Stimulated activated CD8-positive, alpha-beta memory T cell treated with anti-CD3 and anti-CD28 coated beads, Interleukin-7, amount 100 ng/mL, for 24 hours (primary cell): ENCODE data around the gene TPSG1.
"Not testable (repeated sequence)": the region's sequence is repeated elsewhere in the genome, so short reads cannot be mapped to it uniquely, and the experiment has no call there.

Source experiments
- DNase-seq: peaks from one replicate; pipeline ENCODE4 v3.0.0-alpha.2; 2020; ENCODE audit warnings: low read depth

Gene TPSG1

DNA sequence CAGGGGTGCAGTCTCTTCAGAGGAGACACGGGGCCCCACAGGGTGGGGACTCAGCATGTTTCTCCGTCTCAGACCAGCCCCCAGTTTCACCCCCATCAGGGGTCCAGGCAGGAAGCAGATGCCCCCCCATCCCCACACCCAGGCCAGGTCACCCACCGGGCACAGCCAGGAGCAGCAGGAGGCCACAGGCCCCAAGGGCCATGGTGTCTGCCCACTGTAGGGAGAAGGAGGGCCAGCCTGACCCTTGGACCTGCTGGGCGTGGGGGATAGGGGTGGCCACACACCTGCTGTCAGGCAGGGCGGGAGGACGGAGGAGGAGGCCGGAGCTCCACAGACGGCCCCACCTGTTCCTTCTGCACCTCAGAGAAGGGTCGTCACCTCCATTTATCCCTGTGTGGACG, at the start of gene TPSG1:
Gene TPSG1 (minus strand): TSS at position 218 of the 401 bp plus-strand sequence. CDS start 16 bp downstream, at position 202.
- DNase-seq = no peak

GRCh38 chr16:1274767-1275166, 49.7 kb upstream of the TPSG1 start:
- DNase-seq = no peak

DNA sequence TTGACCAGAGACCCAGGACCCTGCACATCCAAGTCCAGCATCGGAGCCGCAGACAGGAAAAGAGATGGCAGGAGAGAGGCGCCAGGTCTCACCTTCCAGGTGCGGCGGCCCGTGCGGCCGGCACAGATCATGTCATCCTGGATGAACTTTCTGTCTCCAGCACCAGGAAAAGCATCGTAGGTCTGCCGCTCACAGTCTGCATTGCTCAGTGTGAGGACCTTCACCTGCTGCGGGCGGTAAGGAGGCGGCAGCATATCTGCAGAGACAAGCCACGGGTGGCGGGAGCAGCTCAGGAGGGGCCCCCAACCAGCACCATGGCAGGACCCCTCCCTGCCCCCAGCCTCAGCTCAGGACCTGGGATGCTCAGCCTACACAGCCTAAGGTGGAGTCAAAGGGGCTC, 48.7 kb upstream of the TPSG1 start:
- DNase-seq = no peak

DNA sequence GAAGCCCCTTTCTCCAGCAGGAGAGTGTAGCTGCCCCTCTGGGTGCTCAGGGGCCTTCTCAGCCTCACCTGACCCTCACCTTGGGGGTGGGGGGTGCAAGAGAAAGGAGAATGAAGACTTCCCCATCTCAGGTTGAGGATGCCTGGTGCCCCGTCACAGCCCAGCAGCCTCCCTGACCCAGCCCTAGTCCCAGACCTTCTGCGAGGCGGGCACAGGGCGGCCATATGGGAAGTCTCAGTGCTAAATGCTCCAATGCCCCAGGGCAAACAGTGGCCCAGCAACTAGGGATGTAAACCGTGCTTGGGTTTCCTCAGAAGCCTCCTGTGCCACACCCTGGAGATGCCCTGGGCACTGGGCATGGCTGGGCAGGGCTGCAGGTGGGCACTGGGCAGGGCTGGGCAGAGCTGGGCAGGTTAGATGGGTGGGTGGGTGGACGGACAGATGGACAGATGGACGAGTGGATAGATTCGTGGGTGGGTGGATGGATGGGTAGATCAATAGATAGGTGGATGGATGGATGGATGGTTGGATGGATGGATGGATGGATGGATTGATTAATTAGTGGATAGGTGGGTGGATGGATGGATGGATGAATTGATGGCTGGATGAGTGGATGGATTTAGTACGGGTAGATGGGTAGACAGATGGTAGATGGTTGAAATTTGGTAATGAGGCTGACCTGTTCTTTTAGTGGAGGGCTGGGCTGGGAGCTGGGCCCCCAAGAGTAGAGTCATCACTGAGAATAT, 47.6 kb upstream of the TPSG1 start:
- DNase-seq = no peak

GRCh38 chr16:1271724-1272413, 46.8 kb upstream of the TPSG1 start:
- DNase-seq = not testable (repeated sequence)

GRCh38 chr16:1271380-1271723, 46.3 kb upstream of the TPSG1 start:
- no peak for DNase-seq

DNA sequence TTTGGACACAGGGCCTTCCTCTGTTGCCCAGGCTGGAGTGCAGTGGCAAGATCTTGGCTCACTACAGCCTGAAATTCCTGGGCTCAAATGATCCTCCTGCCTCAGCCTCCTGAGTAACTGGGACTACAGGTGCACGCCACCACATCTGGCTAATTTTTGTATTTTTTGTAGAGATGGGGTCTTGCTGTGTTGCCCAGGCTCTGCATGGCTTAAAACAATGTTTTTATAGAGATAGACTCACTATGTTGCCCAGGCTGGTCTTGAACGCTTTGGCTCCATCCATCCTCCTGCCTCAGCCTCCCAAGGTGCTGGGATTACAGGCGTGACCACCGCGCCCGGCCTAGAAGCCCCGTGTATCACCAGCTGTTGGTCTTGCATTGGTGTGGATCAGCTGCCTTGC, 44.4 kb upstream of the TPSG1 start:
- DNase-seq = not testable (repeated sequence)

- no peak for DNase-seq
Observed at GRCh38 chr16:1265826-1266225, 40.8 kb upstream of the TPSG1 start.

DNA sequence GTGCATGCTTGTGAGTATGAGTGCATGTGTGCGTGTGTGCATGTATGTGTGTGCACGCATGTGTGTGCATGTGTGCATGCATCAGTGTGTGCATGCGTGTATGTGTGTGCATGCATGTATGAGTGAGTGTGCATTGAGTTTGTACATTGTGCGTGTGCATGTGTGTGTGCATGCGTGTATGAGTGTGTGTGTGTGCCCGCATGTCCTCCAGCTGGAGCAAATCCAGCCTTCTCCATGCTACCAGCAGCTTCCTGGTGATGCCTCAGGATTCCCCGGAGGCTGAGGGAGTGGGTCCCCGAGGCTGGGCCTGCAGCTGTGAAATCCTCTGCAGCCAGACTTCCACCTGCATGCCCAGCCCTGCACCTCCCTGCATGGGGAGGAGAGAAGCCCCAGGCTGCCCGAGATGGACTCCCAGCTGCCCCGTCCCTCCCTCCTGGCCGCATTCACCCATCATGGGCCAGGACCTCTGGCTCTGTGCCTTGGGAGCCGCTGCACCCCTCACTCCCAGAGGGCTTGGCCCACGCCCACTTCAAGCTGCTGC, 40.1 kb upstream of the TPSG1 start:
- no peak for DNase-seq

DNA sequence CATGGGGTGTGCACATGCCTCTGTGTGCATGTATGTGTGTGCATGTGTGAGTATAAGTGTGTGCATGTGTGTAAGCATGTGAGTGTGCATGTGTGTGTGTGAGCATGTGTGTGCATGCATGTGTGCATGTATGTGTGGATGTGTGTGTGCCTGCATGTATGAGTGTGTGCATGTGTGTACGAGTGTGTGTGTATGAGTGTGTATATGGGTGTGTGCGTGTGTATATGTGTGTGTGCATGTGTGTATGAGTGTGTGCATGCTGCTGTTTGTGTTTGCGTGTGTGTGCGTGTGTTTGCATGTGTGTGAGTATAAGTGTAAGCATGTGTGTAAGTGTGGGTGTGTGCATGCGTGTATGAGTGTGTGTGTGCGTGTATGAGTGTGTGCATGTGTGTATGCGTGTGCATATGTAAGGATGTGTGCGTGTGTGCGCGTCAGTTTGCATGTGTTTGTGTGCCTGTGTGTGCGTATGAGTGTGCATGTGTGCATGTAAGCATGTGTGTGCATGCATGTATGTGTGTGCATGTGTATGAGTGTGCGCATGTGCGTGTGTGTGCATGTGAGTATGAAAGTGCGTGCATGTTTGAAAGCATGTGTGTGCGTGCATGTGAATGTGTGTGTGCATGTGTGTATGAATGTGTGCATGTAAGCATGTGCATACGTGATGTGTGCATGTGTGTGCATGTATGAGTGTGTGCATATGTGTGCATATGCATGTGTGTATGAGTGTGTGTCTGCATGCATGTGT, 39.4 kb upstream of the TPSG1 start:
- DNase-seq = no peak

GRCh38 chr16:1263591-1264344, 38.7 kb upstream of the TPSG1 start:
- DNase-seq = no peak

DNA sequence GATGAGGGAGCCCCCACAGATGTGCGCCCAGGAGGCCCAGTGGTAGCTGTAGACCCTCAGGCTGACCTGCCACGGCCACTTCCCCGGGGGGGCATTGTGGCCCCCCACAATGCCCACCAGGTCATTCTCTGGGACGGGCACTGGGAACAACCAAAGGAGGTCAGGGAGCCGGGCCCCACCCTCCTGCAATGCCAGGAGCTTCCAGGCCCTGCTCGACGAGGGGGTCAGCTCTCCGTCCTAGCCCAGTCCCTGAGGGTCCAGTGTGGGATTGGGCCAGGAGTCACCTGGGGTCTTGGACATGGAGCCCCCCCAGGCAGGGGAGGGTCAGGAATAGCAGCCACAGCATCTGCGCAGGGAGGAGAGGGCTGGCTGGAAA, 37.8 kb upstream of the TPSG1 start:
- DNase-seq = no peak

GRCh38 chr16:1262210-1262845, 37.3 kb upstream of the TPSG1 start:
- DNase-seq = no peak

GRCh38 chr16:1261131-1261892, 36.2 kb upstream of the TPSG1 start:
- no peak for DNase-seq

- DNase-seq = no peak
Observed at GRCh38 chr16:1260101-1260680, 35.1 kb upstream of the TPSG1 start.

- no peak for DNase-seq
Observed at GRCh38 chr16:1259760-1260068, 34.6 kb upstream of the TPSG1 start.

DNA sequence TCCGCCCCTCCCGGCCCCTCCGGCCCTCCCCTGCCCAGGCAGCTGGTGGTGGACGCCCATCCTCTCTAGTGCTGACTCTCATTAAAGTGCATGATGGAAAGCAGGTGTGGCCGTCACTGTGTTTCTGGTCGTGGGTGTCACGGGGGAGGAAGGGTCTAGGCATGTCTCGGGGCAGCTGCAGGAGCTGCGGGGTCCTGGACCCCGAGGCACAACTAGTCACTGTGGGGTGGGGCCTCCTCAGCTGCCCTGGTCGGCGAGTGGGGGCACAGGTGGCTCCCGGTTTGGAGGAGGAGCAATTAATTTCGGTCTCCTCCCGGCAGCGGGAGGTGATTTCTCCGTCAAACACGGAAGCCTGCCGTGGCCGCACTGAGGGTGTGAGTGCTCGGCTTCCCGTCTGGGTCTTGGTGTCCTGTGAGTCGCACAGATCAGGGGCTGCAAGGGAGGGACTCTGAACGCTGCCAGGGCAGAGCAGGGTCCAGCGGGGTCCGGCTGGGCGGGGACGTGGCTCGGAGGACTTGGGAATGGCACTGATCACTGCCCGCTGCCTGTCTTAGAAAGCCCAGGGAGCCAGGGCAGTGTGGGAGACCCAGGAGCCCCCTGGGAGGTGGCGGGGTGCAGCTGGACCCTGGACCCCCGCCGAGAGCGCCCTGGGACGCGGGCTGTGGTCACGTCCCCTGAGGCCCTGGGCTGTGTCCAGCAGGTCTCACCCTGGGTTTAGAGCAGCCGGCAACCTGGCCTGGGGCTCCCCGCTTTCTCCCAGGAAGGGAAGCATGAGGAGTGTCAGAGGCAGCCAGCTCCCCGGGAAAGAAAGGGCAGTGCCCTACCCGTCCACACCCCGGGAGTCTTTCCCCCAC, 34.1 kb upstream of the TPSG1 start:
- no peak for DNase-seq

GRCh38 chr16:1258225-1258600, 33.1 kb upstream of the TPSG1 start:
- DNase-seq = no peak

GRCh38 chr16:1257561-1258224, 32.6 kb upstream of the TPSG1 start:
- DNase-seq = no peak
